ENCODE data around the gene GRAMD2A. TPM values are rescaled to one million over a fixed set of nuclear protein-coding genes. Genes with fewer than 3 reads are reported as not detected.
A peak's percentile ranks its signal among the peaks of the same experiment; 100 is the strongest.

The GRAMD2A gene
- total and polyA plus RNA-seq, 8 donors = 6.2 to 36.1 (median 8.9) TPM

DNA sequence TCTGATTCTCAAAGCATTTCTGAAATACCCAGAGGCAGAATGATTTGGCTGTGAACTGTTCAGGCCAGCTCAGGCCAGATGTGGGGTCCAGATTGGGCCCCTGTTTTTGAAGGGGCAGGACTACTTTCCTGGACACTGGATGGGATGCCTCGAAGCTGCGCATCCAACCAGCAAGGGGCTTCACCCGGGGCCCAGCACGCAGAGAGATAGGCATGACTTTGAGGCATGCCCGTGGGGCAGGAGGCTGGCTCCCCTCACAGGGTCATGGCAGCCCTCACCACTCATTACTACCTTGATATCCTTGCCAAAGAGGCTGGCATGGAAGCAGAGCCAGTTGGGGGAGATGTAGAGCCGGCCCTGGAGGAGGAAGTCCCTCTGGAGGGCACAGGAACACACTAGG lies 30.1 kb downstream of the GRAMD2A start:
- no peaks in the 10 kb centered on the region for H3K9me3 ChIP-seq
- DNase-seq (no peak), ATAC-seq (no peak)
- intact Hi-C loops (cut with DNase I) = no loop called here
- peaks cover 8% of the 10 kb centered on the region in 2 donors for H3K4me1 ChIP-seq
- no peak overlapping the region for H3K27ac ChIP-seq
- TF ChIP-seq CTCF (IDR thresholded peaks at IDR 0.05) = no peak
- H3K27me3 ChIP-seq = no peaks in the 10 kb centered on the region
- H3K36me3 ChIP-seq = no peaks in the 10 kb centered on the region
- no peak overlapping the region for H3K4me3 ChIP-seq

DNA sequence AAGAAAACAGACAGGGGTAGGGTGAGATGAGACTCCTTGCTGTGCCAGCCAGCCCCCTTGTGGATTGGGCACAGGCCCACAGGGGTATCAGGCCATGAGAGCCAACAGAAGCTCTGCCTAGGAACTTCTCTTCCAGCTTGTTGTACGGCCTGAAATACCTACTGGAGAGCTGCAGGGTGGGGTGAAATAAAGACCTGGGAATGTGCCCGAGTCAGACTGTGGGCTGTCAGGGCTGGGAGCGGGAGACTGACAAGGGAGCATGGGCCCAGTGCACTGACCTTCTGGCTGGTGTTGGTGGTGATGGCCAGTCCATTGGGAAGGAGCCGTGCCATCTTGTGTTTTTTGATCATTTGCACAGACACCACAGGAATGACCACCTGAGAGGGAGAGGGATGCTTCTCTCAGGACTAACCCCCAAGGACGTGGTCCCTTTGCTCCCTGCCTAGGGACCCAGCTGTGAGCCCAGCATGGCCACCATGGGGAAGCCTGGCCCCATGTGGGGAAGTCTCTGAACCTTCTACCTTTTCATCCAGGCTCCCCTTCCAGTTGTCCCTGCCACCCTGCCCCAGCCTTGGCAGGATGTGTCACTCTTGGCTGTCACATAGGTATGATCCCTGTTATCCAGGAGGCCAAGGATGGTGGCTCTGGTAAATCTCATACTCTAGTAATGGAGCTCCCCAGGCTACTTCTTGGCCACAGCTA lies 30.7 kb downstream of the GRAMD2A start:
- no peak for TF ChIP-seq CTCF (IDR thresholded peaks at IDR 0.05)
- ATAC-seq = no peak
- Histone ChIP-seq H3K27me3 (no peaks in the 10 kb centered on the region), H3K4me1 (peaks cover 8 to 9% of the 10 kb centered on the region in 2 donors), H3K4me3 (no peak overlapping the region), H3K27ac (no peak overlapping the region), H3K36me3 (no peaks in the 10 kb centered on the region), H3K9me3 (no peaks in the 10 kb centered on the region)
- intact Hi-C loops (cut with DNase I) = no loop called here
- DNase-seq = no peak

GRCh38 chr15:72163719-72164118 lies 33.9 kb downstream of the GRAMD2A start:
- DNase-seq = no peak
- no peaks in the 10 kb centered on the region for H3K36me3 ChIP-seq
- intact Hi-C loops (cut with DNase I) = no loop called here
- no peaks in the 10 kb centered on the region for H3K27me3 ChIP-seq
- H3K9me3 ChIP-seq = no peaks in the 10 kb centered on the region
- H3K27ac ChIP-seq = no peak overlapping the region
- no peak for TF ChIP-seq CTCF (IDR thresholded peaks at IDR 0.05)
- no peak for ATAC-seq
- H3K4me1 ChIP-seq = peaks cover 8 to 13% of the 10 kb centered on the region in 2 donors
- no peak overlapping the region for H3K4me3 ChIP-seq

DNA sequence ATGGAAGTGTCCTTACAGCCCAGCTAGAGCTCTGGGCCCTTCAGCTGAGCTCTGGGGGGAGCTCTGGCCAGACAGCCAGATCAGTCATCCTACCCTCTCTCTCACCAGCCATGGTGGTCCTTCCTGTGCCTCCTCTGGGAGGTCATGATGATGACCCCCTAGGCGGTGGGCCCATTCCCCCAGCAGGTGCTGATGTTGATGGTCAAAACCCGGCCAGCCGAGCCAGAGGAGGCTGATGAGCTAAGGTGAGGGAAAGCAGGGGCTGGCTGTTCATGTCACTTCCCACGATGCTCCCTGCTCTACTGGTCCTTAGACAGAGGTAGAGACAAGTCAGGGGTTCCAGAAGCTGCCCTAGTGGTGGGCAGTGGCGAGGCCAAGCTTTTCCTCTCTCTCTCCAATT lies 35.0 kb downstream of the GRAMD2A start:
- Histone ChIP-seq H3K4me1 (peaks cover under 1 to 5% of the 10 kb centered on the region in 2 donors), H3K36me3 (no peaks in the 10 kb centered on the region), H3K9me3 (no peaks in the 10 kb centered on the region), H3K4me3 (no peak overlapping the region), H3K27ac (no peak overlapping the region), H3K27me3 (no peaks in the 10 kb centered on the region)
- ATAC-seq (no peak), DNase-seq (no peak)
- TF ChIP-seq CTCF (IDR thresholded peaks at IDR 0.05) = no peak
- intact Hi-C loops (cut with DNase I) = no loop called here

DNA sequence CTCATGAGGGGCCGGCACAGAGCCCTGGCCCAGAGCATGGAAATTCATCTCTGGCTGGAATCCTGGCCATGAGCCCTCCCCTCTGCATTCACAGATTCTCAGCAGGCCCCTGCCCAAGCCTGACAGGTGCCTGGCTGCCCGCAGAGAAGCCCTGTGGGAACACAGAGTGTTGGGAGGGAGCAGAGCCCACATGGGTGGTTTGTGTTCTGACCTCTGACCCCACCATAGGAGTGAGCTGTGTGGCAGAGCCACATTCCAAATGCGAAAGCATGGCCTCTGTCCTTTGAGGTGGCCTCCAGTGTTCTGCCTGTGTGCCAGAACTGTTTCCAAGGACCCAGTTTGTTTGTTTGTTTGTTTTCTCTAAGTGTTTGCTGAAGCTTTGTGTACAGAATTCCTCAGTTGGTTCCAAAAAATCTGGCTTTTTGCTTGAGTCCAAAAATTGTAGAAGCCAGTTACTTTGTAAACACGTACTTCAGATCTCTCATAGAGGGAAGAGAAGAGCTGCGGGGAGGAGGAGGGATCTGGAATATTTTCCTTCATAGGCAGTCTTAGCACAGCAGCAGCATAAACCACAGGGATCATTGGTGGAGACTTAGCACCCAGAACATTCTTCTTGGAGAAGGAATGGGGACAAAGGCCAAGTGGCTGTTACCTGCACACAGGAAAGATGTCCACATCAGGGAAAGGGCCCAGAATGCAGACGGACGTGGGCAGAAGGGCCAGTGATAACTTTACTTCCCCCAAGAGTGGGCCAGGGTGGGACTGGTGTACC lies 36.0 kb downstream of the GRAMD2A start:
- Histone ChIP-seq H3K9me3 (no peaks in the 10 kb centered on the region), H3K4me3 (no peak overlapping the region), H3K4me1 (peaks cover 5 to 7% of the 10 kb centered on the region in 2 donors), H3K36me3 (no peaks in the 10 kb centered on the region), H3K27me3 (no peaks in the 10 kb centered on the region), H3K27ac (no peak overlapping the region)
- intact Hi-C loops (cut with DNase I) = no loop called here
- ATAC-seq (peak; percentile 72), DNase-seq (peak in 3 of 4 donors; percentile 31 to 74 (median 66))
- no peak for TF ChIP-seq CTCF (IDR thresholded peaks at IDR 0.05)
